Measurements from ENCODE around the gene PTPN14.

DNA sequence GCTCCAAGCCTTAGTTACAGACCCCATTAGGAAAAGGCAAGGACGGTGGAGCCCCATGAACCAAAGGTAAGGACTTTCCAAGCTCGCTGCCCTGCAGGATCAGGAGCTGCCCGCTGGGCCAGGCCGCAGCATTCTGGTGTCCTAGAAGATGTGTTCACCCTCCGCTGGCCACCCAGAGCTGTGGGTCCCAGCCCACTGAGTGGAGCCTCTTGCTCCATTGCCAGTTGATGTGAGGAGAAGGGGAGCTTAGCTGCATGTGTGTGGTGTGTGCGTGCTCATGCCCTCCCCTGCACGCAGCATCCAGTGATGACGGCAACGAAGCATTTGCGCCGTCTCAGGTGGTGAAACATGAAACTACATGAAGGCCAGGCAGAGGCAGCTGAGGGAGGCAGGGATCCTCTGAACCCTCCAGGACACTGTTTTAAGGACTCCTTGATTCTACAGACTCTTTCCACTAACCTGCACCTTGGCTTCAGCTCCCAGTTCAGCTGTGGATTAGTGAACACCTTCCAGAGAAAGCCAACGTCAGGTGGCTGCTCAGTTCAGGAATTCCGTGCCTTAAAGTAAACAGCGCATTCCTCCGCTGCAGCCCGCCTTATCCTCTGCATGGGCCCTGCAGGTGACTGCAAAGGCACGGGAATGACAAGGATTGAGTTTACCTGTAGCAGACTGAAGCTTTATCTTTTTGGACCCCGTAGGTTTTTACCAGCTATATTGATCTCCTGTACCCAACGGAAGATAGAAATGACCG, 221.8 kb downstream of the PTPN14 start:
- TF ChIP-seq EZH2phosphoT487 (IDR thresholded peaks at IDR 0.05; ENCODE audit: borderline replicate concordance) = no peak
- TF ChIP-seq, protein P1, sequence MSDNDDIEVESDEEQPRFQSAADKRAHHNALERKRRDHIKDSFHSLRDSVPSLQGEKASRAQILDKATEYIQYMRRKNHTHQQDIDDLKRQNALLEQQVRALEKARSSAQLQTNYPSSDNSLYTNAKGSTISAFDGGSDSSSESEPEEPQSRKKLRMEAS (IDR thresholded peaks at IDR 0.05) = no peak
- TF ChIP-seq POLR2A (IDR thresholded peaks at IDR 0.05; ENCODE audit: borderline replicate concordance, extremely low read depth, insufficient read depth, insufficient read length) = no peak
- TF ChIP-seq, protein P2, sequence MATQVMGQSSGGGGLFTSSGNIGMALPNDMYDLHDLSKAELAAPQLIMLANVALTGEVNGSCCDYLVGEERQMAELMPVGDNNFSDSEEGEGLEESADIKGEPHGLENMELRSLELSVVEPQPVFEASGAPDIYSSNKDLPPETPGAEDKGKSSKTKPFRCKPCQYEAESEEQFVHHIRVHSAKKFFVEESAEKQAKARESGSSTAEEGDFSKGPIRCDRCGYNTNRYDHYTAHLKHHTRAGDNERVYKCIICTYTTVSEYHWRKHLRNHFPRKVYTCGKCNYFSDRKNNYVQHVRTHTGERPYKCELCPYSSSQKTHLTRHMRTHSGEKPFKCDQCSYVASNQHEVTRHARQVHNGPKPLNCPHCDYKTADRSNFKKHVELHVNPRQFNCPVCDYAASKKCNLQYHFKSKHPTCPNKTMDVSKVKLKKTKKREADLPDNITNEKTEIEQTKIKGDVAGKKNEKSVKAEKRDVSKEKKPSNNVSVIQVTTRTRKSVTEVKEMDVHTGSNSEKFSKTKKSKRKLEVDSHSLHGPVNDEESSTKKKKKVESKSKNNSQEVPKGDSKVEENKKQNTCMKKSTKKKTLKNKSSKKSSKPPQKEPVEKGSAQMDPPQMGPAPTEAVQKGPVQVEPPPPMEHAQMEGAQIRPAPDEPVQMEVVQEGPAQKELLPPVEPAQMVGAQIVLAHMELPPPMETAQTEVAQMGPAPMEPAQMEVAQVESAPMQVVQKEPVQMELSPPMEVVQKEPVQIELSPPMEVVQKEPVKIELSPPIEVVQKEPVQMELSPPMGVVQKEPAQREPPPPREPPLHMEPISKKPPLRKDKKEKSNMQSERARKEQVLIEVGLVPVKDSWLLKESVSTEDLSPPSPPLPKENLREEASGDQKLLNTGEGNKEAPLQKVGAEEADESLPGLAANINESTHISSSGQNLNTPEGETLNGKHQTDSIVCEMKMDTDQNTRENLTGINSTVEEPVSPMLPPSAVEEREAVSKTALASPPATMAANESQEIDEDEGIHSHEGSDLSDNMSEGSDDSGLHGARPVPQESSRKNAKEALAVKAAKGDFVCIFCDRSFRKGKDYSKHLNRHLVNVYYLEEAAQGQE (IDR thresholded peaks at IDR 0.05; ENCODE audit: low read depth) = no peak
- TF ChIP-seq, protein P3, sequence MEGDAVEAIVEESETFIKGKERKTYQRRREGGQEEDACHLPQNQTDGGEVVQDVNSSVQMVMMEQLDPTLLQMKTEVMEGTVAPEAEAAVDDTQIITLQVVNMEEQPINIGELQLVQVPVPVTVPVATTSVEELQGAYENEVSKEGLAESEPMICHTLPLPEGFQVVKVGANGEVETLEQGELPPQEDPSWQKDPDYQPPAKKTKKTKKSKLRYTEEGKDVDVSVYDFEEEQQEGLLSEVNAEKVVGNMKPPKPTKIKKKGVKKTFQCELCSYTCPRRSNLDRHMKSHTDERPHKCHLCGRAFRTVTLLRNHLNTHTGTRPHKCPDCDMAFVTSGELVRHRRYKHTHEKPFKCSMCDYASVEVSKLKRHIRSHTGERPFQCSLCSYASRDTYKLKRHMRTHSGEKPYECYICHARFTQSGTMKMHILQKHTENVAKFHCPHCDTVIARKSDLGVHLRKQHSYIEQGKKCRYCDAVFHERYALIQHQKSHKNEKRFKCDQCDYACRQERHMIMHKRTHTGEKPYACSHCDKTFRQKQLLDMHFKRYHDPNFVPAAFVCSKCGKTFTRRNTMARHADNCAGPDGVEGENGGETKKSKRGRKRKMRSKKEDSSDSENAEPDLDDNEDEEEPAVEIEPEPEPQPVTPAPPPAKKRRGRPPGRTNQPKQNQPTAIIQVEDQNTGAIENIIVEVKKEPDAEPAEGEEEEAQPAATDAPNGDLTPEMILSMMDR (IDR thresholded peaks at IDR 0.05 in 2 of 3, conservative IDR thresholded peaks at IDR 0.05 in 1 of 3; ENCODE audit: borderline replicate concordance in 1 of 3, insufficient read depth in 1 of 3, low read depth in 2 of 3, low read length in 2 of 3) = no peak
- TF ChIP-seq, protein P4, sequence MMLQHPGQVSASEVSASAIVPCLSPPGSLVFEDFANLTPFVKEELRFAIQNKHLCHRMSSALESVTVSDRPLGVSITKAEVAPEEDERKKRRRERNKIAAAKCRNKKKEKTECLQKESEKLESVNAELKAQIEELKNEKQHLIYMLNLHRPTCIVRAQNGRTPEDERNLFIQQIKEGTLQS (IDR thresholded peaks at IDR 0.05) = no peak
